GM18505 (cell line): Measurements from ENCODE around the gene HIPK1.

Experiments
- ATAC-seq: cut with Tn5 transposase; IDR thresholded peaks from one replicate; pipeline ENCODE4 v1.9.1; 2021; ENCODE audit not compliant: unreplicated experiment
- POLR2A ChIP-seq: IDR thresholded peaks from 4 replicates; pipeline ENCODE4 v1.6.1; 2011; ENCODE audit warnings: borderline replicate concordance; ENCODE audit not compliant: insufficient read depth, insufficient read length; ENCODE audit errors: extremely low read depth

Gene HIPK1

GRCh38 chr1:113965703-113966412 is 36.7 kb downstream of the HIPK1 start:
- TF ChIP-seq POLR2A: no peak
- no peak for ATAC-seq

- ATAC-seq: no peak
- TF ChIP-seq POLR2A: no peak
Observed at GRCh38 chr1:113972954-113973353, 43.8 kb downstream of the HIPK1 start.

GRCh38 chr1:113975211-113975895 is 46.2 kb downstream of the HIPK1 start:
- ATAC-seq: no peak
- TF ChIP-seq POLR2A: no peak

GRCh38 chr1:113976609-113977278 is 47.6 kb downstream of the HIPK1 start:
- no peak for TF ChIP-seq POLR2A
- ATAC-seq: no peak

GRCh38 chr1:113977906-113978305 is 48.8 kb downstream of the HIPK1 start:
- TF ChIP-seq POLR2A: no peak
- ATAC-seq: no peak

- TF ChIP-seq POLR2A: no peak
- no peak for ATAC-seq
Observed at GRCh38 chr1:113978863-113979702, 50.0 kb downstream of the HIPK1 start, which contains the start of gene OLFML3. OLFML3 (plus strand) TSS chr1:113979474; CDS start chr1:113979517, 43 bp downstream.

GRCh38 chr1:113980110-113980509 is 51.0 kb downstream of the HIPK1 start:
- no peak for TF ChIP-seq POLR2A
- ATAC-seq: no peak

GRCh38 chr1:113981962-113982931 is 53.1 kb downstream of the HIPK1 start:
- TF ChIP-seq POLR2A: no peak
- ATAC-seq: no peak

GRCh38 chr1:113982949-113983348 is 53.8 kb downstream of the HIPK1 start:
- no peak for ATAC-seq
- no peak for TF ChIP-seq POLR2A

GRCh38 chr1:113983391-113983790 is 54.3 kb downstream of the HIPK1 start:
- no peak for TF ChIP-seq POLR2A
- ATAC-seq: no peak

- ATAC-seq: no peak
- no peak for TF ChIP-seq POLR2A
Observed at GRCh38 chr1:113983826-113984225, 54.7 kb downstream of the HIPK1 start.

- no peak for TF ChIP-seq POLR2A
- ATAC-seq: no peak
Observed at GRCh38 chr1:113984710-113985109, 55.6 kb downstream of the HIPK1 start.
